Fibroblast of villous mesenchyme (primary cell): ENCODE data around the gene DCN. TPM values are rescaled to one million over a fixed set of nuclear protein-coding genes. Genes with fewer than 3 reads are reported as not detected.

Experiments used
- DNase-seq: peaks from one replicate; pipeline ENCODE4 v3.0.0-alpha.2; 2010; ENCODE audit warnings: low read depth
- H3K4me3 ChIP-seq: 2 replicates; pipeline ENCODE4 v1.5.1; 2011; ENCODE audit warnings: low read depth, mild to moderate bottlenecking, low read length
- CTCF ChIP-seq: IDR thresholded peaks from 2 replicates; pipeline ENCODE4 v1.5.1; 2012; ENCODE audit warnings: low read depth, mild to moderate bottlenecking, low read length; ENCODE audit not compliant: insufficient read depth
- total RNA-seq: library from RNA; depleted of rRNA; stranded (reverse); fragments of >200 nt; gene quantifications from 2 replicates; pipeline ENCODE4 v1.2.3, GENCODE V29; 2012

The DCN gene
- total RNA-seq, 1 donor, result 125 TPM

- no peak for TF ChIP-seq CTCF
- DNase-seq, result peak; percentile 15
- H3K4me3 ChIP-seq, result no peak overlapping the region
Observed at GRCh38 chr12:91144053-91144452, 38.6 kb downstream of the DCN start.

- H3K4me3 ChIP-seq, result no peak overlapping the region
- no peak for TF ChIP-seq CTCF
- DNase-seq, result peak; percentile 17
Observed at GRCh38 chr12:91143206-91143605, 39.4 kb downstream of the DCN start.

GRCh38 chr12:91142221-91142631 lies 40.4 kb downstream of the DCN start:
- DNase-seq, result peak; percentile 94
- H3K4me3 ChIP-seq, result no peak overlapping the region
- TF ChIP-seq CTCF, result no peak

- peak; percentile 98 for DNase-seq
- TF ChIP-seq CTCF, result no peak
- H3K4me3 ChIP-seq, result no peak overlapping the region
Observed at GRCh38 chr12:91140026-91140931, 42.3 kb downstream of the DCN start.

- DNase-seq, result peak; percentile 85
- H3K4me3 ChIP-seq, result peak overlapping the region; percentile 18
- no peak for TF ChIP-seq CTCF
Observed at GRCh38 chr12:91139286-91139685, 43.3 kb downstream of the DCN start.

- peak; percentile 72 for DNase-seq
- no peak for TF ChIP-seq CTCF
- no peak overlapping the region for H3K4me3 ChIP-seq
Observed at GRCh38 chr12:91138337-91138920, 44.2 kb downstream of the DCN start.
